ENCODE data around the gene ALG12.

Gene ALG12

DNA sequence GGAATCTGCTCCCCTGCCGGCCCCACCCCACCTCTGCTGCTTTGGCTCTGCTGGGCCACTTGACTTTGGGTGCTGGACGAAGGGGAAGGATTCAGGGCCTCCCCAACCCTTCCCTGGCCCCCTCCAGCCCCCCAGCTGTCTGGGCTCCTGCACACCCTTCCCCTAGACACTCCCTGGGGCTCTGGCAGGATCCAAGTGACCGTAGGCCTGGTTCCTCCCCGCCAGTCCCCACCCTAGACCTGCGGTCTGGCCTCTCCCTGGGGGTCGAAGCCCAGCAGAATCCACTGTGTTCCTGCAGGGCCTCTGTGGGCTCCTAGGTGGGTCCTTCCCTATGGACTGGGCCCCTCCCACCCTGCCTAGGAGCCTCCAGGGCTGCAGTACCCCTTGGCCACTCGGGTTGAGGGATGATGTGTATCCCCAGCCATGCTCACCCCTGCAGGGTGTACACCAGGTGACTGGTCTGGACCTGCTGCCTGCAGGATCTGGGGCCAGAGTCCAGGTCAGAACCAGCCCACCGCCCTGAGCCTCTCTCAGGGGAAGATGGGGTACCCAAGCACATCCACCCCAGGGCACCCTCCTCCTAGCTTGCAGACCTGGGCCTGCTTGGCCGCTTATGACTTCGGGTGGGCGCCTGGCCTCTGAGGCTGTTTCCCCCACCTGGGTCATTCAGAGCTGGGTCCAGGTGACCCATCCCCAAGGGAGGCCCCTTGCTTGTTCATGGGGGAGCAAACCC lies 48.0 kb upstream of the ALG12 start:
- Histone ChIP-seq H3K27me3 (ENCODE audit: low read depth, low read length) (no peaks in the 10 kb centered on the region), H3K36me3 (replicated peaks; ENCODE audit: low read depth, low read length) (peaks cover 27% of the 10 kb centered on the region), H3K9ac (ENCODE audit: low read length) (no peak overlapping the region), H3K4me3 (ENCODE audit: low read length) (no peak overlapping the region), H3K4me1 (ENCODE audit: low read length) (peaks cover 36% of the 10 kb centered on the region), H3K79me2 (ENCODE audit: low read length) (peaks cover 29% of the 10 kb centered on the region), H3K9me3 (ENCODE audit: insufficient read depth, low read length) (no peaks in the 10 kb centered on the region), H2AFZ (ENCODE audit: low read depth, low read length) (no peak overlapping the region), H3K27ac (ENCODE audit: low read length) (no peak overlapping the region), H3K4me2 (ENCODE audit: low read length) (no peak overlapping the region), H4K20me1 (ENCODE audit: insufficient read depth, low read length) (peaks cover 41% of the 10 kb centered on the region)
- no peak for TF ChIP-seq EZH2phosphoT487 (IDR thresholded peaks at IDR 0.05; ENCODE audit: low read depth)
- TF ChIP-seq, protein P1, sequence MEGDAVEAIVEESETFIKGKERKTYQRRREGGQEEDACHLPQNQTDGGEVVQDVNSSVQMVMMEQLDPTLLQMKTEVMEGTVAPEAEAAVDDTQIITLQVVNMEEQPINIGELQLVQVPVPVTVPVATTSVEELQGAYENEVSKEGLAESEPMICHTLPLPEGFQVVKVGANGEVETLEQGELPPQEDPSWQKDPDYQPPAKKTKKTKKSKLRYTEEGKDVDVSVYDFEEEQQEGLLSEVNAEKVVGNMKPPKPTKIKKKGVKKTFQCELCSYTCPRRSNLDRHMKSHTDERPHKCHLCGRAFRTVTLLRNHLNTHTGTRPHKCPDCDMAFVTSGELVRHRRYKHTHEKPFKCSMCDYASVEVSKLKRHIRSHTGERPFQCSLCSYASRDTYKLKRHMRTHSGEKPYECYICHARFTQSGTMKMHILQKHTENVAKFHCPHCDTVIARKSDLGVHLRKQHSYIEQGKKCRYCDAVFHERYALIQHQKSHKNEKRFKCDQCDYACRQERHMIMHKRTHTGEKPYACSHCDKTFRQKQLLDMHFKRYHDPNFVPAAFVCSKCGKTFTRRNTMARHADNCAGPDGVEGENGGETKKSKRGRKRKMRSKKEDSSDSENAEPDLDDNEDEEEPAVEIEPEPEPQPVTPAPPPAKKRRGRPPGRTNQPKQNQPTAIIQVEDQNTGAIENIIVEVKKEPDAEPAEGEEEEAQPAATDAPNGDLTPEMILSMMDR (IDR thresholded peaks at IDR 0.05; ENCODE audit: low read depth, low read length) = no peak

DNA sequence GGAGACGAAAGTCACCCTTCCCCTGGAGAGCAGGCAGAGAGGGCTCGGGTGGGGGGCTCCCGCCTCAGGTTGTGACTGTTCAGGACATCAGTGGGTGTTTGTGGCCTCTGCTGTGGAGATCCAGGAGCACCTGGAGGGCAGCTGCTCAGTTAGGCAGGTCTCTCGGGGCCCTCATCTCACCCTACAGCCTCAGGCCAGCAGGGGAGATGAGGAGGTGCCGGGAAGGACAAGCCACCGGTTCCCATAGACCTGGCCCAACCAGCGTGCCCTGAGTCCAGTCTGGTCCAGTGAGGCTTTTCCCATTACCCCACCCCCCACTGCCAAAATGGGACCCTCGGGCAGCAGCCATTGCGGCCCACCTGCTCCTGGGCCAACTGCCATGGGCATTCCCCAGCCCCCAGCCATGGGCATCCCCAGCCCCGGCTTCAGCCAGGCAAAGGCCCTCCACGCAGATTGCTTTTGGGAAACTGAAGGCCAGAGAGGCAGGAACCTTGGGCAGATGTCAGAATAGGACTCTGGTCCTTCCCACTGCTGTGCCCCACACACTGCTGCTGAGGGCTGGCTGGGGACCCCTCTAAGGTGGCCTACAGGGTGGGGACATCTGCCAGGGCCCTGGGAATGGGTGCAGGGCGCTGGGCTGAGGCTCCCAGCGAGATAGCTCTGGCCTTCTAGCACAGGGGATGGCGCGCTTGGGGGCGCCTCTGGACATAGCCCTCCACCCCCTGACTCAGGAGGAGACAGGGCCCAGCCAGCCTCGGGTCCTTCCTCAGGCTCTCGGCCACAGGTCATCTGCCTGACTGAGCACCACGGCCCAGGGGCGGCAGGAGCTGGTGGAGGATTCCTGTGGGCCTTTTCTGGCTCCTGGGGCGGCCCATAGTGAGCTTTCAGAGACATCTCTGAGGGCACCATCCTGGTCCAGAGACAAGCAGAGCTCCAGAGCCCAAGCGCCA lies 47.1 kb upstream of the ALG12 start:
- peaks cover 41% of the 10 kb centered on the region for H4K20me1 ChIP-seq (ENCODE audit: insufficient read depth, low read length)
- H2AFZ ChIP-seq (ENCODE audit: low read depth, low read length) = no peak overlapping the region
- H3K4me3 ChIP-seq (ENCODE audit: low read length) = no peak overlapping the region
- H3K27me3 ChIP-seq (ENCODE audit: low read depth, low read length) = no peaks in the 10 kb centered on the region
- H3K4me2 ChIP-seq (ENCODE audit: low read length) = no peak overlapping the region
- H3K79me2 ChIP-seq (ENCODE audit: low read length) = peaks cover 35% of the 10 kb centered on the region
- peaks cover 33% of the 10 kb centered on the region for H3K4me1 ChIP-seq (ENCODE audit: low read length)
- no peak overlapping the region for H3K9ac ChIP-seq (ENCODE audit: low read length)
- H3K9me3 ChIP-seq (ENCODE audit: insufficient read depth, low read length) = no peaks in the 10 kb centered on the region
- TF ChIP-seq, protein P1 (IDR thresholded peaks at IDR 0.05; ENCODE audit: low read depth, low read length) = no peak
- TF ChIP-seq EZH2phosphoT487 (IDR thresholded peaks at IDR 0.05; ENCODE audit: low read depth) = no peak
- H3K27ac ChIP-seq (ENCODE audit: low read length) = no peak overlapping the region
- peaks cover 27% of the 10 kb centered on the region for H3K36me3 ChIP-seq (replicated peaks; ENCODE audit: low read depth, low read length)

DNA sequence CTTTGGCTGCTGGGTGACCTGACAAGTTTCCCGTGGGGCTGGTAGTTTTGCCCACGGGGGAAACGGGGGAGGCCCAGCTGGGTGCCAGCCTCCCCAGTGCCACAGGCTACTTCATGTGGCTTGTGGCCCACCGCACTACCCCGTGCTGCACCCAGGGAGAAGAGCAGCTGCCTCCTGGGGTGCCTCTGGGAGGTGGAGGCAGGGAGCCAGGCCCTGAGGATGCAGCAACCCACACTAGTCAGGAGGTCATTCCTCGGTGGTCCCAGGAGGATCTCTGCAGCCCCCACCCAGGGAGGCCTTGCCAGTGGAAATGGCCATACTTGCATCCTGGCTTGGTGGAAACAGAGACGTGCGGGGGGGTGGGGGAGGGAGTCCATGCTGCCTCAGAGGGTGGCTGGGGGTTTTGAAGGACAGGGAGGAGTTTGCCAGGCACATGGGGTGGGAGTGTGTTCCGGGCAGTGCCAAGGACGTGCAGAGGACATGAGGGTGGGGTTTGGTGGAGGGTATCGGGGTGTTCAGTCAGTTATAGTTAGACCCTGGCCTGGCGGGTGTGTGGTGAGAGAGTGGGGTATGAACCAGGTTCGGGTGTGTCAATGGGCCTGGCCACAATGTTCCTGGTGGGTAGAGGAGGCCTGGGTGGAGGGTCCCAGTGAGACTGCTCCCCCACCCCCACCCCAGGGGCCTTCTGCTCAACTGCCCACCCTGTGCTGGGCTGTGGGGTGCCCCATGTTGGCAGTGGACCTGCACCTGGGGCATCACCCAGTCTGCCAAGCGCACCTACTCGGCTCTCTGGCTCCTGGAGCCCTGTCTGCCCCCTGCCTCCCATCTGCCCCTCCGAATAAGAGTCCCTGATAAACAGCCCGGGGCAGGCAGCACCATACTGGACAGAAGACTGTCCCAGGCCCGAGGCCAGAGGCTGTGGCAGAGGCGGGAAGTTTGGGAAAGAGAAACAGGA lies 46.2 kb upstream of the ALG12 start:
- H3K4me1 ChIP-seq (ENCODE audit: low read length) = peaks cover 31% of the 10 kb centered on the region
- H3K36me3 ChIP-seq (replicated peaks; ENCODE audit: low read depth, low read length) = peaks cover 27% of the 10 kb centered on the region
- no peak overlapping the region for H3K27ac ChIP-seq (ENCODE audit: low read length)
- no peak for TF ChIP-seq EZH2phosphoT487 (IDR thresholded peaks at IDR 0.05; ENCODE audit: low read depth)
- TF ChIP-seq, protein P1 (IDR thresholded peaks at IDR 0.05; ENCODE audit: low read depth, low read length) = no peak
- no peak overlapping the region for H3K4me2 ChIP-seq (ENCODE audit: low read length)
- no peaks in the 10 kb centered on the region for H3K27me3 ChIP-seq (ENCODE audit: low read depth, low read length)
- H3K4me3 ChIP-seq (ENCODE audit: low read length) = no peak overlapping the region
- no peak overlapping the region for H3K9ac ChIP-seq (ENCODE audit: low read length)
- no peak overlapping the region for H2AFZ ChIP-seq (ENCODE audit: low read depth, low read length)
- H3K79me2 ChIP-seq (ENCODE audit: low read length) = peaks cover 40% of the 10 kb centered on the region
- H4K20me1 ChIP-seq (ENCODE audit: insufficient read depth, low read length) = peaks cover 41% of the 10 kb centered on the region
- H3K9me3 ChIP-seq (ENCODE audit: insufficient read depth, low read length) = no peaks in the 10 kb centered on the region
